Activated CD4-positive, CD25-positive, alpha-beta regulatory T cell treated with anti-CD3 and anti-CD28 coated beads, Interleukin-2, amount 50 U/mL, for 72 hours (primary cell): ENCODE results near the gene ANO4.
"Not testable (repeated sequence)": the region's sequence is repeated elsewhere in the genome, so short reads cannot be mapped to it uniquely, and the experiment has no call there.

Experiments used
- DNase-seq: peaks from one replicate; pipeline ENCODE4 v3.0.0; 2021

Gene ANO4

GRCh38 chr12:101050631-101051030, 256.1 kb downstream of the ANO4 start:
- DNase-seq, result no peak

DNA sequence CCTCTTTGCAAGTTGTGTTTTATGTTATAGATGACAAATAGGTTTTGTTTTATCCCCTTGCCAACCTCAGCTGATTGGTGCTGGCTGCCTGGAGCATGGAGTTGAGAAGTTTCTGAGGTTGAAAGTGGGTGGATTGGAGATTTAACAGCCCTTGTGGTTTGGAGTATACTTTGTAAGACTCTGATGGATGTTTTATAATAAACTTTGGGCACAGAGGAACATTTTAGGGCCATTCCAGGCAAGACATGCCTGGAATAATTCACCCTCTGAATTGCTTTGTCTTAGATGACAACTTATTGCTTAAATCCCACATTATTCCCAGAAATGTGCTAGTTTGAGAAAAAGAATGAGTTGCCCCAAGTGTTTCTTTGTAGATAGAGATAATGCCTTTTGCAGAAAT, 256.6 kb downstream of the ANO4 start:
- DNase-seq, result no peak

- DNase-seq, result no peak
Observed at GRCh38 chr12:101051901-101052550, 257.4 kb downstream of the ANO4 start.

GRCh38 chr12:101053203-101053602, 258.6 kb downstream of the ANO4 start:
- DNase-seq, result no peak

DNA sequence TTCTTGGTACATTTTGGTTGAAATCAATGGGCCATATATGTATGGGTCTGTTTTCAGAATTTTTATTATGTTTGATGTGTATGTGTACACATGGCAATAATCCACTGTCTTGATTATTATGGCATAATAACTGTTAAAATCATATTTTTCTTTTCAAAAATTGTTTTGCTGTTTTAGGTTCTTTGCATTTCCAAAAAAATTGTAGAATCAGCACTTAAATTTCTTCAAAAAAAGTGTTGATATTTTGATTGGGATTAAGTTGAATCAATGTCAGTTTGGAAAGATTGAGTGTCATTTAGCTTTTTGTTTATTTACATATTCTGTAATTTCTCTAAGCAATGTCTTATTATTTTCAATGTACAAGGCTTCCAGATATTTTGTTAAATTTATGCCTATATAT, 261.4 kb downstream of the ANO4 start:
- DNase-seq, result no peak

GRCh38 chr12:101062508-101062907, 267.9 kb downstream of the ANO4 start:
- DNase-seq, result not testable (repeated sequence)

DNA sequence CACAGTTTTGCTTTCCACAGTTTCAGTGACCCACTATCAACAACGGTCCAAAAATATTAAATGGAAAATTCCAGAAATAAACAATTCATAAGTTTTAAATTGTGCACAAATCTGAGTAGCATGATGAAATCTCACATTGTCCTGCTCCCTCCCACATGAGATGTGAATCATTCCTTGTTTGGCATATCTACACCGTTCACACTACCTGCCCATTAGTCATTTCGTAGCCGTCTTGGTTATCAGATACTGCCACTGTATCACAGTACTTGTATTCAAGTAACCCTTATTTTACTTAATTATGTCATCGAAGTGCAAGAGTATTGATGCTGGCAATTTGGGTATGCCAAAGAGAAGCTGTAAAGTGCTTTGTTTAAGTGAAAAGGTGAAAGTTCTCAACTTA, 270.1 kb downstream of the ANO4 start:
- no peak for DNase-seq

DNA sequence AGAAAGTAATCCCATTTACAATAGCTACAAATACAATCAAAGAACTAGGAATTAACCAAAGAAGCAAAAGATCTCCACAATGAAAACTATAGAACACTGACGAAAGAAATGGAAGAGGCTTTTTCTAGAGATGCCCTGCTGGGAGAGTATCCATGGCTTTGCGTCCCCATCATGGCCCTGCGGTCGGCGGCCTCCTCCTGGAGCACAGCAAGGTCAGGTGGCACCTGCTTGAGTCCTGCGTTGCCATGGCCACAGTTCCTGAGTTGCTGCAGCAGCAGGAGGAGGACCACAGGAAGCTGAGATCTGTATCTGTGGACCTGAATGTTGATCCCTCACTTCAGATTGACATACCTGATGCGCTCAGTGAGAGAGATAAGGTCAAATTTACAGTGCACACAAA, 271.9 kb downstream of the ANO4 start:
- DNase-seq, result no peak

- no peak for DNase-seq
Observed at GRCh38 chr12:101068402-101068801, 273.8 kb downstream of the ANO4 start.

GRCh38 chr12:101068836-101069235, 274.3 kb downstream of the ANO4 start:
- DNase-seq, result no peak

- no peak for DNase-seq
Observed at GRCh38 chr12:101074940-101075680, 280.5 kb downstream of the ANO4 start.

- DNase-seq, result no peak
Observed at GRCh38 chr12:101076921-101077320, 282.3 kb downstream of the ANO4 start.

- no peak for DNase-seq
Observed at GRCh38 chr12:101077791-101078528, 283.4 kb downstream of the ANO4 start.

DNA sequence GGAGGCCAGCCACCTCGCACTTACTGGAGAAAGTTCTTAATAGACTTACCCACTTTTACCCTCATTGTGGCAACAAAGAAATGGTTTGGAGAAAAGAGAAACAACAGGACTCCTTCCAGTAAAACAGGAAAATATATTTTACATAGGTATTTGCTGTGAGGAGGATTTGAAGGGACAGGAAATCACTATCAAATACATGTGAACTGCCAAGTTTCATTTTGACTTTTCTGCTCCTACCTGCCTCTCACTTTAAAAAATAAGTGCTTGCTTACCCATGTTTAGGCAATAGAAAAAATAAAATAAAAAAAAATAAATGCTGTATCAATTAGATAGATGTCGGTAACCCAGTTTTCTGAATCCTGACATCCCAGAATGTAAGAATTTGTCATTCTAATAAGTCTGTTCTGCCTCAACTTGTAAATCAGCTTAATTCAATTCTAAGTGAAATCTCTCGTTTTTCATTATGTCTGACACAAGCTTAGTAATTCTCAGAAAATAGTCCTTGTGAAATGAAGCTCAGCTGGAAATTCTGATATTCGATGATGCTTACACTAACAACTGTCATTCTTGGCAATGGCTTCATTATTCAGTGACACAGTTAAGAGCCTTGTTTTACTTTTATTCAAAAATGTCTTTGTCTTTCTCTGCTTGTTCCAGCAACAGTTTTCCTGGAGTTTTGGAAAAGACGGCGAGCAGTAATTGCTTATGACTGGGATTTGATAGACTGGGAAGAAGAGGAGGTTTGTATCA, 284.1 kb downstream of the ANO4 start:
- DNase-seq, result no peak

DNA sequence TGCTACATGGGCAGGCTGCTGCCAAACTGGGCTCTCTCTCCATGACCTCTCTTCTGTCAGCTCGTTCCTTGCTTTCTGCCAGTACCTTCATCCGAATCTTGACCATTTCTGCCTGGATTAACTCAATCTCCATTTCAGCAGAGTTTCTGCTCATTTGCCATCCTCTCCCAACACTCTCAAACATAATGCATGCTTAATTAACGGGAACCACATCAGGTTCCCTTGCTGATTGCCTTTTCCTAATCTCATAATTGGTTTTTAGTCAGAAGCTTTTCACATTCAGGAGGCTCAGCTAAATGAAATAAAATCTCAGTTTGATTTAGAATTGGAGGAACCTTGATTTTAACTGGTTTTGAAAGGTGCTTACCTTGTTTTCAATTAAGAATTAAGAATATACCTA, 288.1 kb downstream of the ANO4 start:
- DNase-seq, result no peak

DNA sequence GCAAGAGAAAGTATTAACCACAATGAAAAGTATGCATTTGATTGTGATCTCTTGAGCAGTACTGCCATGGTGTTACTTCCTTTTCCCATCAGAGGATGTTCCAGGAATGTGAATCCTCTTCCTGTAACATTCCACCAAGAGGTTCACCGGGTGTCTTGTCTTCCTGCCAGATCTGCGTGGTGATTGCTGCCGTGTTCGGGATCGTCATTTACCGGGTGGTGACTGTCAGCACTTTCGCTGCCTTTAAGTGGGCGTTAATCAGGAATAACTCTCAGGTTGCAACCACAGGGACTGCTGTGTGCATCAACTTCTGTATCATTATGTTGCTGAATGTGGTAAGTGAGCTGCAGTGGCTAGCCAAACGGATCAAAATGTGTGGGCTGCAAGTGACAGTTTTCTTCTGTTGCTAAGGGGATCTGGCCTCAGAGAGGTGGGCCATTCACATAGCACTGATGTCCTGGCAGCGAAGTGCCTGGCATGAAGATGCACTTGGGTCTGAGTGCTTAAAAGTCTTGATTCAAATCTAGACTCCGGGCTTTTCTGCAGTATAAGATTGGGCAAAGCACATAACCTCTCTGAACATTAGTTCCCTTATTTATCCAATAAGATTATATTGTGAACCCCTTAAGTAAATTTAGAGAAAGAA, 292.0 kb downstream of the ANO4 start:
- no peak for DNase-seq

DNA sequence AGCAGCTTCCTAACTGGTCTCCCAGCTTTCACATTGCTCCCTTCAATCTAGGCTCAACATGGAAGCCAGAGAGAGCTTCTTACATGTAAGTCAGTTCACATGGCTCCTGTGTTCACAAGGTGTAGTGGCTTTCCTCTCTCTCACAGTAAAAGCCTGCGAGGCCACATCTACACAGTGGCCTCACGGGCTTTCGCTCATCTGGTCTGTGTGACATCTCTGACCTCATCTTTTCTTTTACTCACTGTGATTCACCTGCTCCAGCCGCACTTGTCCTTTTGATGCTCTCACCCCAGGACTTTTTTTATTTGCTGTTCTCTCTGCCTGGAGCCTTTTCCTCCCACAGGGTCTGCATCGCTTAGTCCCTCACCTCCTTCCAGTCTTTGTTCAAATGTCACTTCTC, 293.3 kb downstream of the ANO4 start:
- DNase-seq, result no peak

GRCh38 chr12:101089271-101089670, 294.7 kb downstream of the ANO4 start:
- DNase-seq, result no peak

GRCh38 chr12:101090222-101090621, 295.6 kb downstream of the ANO4 start:
- DNase-seq, result not testable (repeated sequence)

DNA sequence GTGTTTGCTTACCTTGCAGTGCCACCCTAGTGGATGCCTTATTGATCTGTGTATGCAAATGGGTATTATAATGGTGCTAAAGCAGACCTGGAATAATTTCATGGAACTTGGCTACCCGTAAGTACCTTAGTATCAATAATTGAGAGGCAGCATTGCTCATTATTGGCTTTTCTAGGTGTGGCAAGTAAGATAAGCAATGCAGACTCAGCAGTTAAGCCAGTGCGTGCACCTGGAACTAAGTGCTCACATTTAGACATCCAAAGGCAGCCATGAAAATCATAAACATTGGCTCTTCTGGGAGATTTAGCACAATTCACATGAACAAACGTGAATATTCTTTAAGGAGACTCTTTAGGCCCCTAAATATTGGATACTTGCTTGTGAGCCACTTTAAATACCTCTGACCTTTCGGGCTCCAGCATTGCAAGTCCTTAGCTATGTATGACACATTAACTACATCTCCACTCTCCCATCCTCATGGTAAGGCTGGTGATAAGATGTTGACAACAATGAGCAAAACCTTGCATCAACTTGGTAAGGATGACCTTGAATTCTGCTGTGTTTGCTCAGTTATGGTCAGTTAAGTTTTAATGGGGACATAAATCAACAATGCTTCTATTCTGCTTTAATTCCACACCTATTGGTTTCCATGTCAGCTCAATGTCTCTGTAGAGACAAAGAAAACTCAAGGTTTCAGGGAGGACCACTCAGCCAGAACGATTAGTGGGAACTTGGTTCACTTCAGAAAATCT, 303.4 kb downstream of the ANO4 start:
- no peak for DNase-seq

DNA sequence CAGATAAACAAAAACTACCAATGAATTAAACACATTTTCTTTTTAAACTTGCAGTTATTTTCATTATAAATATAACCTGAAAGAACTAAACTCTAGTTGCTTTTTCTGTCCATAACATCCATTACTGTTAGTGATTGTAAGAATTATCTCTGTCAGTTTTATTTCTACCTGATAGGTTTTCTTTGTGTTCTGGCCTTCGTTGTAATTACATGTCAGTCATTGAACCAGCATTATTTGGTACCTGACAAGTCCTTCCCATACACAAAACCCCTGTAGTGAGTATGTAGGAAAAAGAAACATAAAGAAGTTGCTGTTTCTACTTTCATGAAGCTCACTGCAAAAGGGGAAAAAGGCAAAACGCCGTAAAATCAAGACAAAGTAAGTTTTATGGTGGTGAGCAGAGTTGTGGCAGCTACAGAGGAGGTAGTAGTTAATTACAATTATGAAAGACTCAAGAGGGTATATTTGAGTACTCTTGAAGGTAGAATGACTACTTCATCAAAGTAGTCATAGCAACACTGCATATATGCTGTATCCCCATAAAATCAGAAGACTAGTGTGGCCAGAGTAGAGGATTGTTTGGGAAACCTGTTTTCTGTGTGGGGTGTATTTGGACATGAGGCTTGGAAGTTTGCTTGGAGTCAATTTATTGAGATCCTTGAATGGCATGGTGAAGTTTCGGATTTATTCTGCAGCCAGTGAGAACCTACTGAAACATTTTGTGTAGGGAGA, 312.6 kb downstream of the ANO4 start:
- DNase-seq, result no peak
